ENCODE data around the gene CEP72.

CEP72 gene

DNA sequence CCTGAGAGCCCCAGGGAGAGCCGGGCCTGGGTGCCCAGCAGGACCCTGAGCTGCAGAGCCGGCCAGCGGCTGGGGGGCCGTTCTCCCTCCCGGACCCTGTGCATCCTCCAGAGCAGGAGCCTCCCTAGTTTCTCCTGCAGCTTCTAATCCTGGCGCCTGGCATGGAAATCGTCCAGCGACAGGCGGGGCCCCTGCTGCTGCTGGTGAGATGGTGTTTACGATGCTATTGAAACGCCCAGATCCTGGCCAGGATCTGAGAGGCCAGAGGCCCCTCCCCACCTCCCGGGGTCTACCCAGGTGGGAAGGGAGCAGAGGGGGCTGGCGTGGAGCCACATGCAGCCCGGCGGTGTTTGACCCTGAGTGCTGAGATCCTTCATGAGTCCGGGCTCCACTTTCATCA is 38.2 kb upstream of the CEP72 start:
- ATAC-seq, result no peak
- no peak for TF ChIP-seq RARB (CRISPR knock-in tag; IDR thresholded peaks at IDR 0.05)
- TF ChIP-seq ZFP3 (CRISPR knock-in tag; IDR thresholded peaks at IDR 0.05), result no peak
- TF ChIP-seq, protein P1, sequence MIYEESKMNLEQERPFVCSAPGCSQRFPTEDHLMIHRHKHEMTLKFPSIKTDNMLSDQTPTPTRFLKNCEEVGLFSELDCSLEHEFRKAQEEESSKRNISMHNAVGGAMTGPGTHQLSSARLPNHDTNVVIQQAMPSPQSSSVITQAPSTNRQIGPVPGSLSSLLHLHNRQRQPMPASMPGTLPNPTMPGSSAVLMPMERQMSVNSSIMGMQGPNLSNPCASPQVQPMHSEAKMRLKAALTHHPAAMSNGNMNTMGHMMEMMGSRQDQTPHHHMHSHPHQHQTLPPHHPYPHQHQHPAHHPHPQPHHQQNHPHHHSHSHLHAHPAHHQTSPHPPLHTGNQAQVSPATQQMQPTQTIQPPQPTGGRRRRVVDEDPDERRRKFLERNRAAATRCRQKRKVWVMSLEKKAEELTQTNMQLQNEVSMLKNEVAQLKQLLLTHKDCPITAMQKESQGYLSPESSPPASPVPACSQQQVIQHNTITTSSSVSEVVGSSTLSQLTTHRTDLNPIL (CRISPR knock-in tag; IDR thresholded peaks at IDR 0.05; ENCODE audit: low read depth), result no peak
- no peak for TF ChIP-seq OSR1 (CRISPR knock-in tag; IDR thresholded peaks at IDR 0.05)
- TF ChIP-seq ARNTL (CRISPR knock-in tag; IDR thresholded peaks at IDR 0.05; ENCODE audit: borderline replicate concordance, low read depth), result no peak
- TF ChIP-seq TSHZ2 (CRISPR knock-in tag; IDR thresholded peaks at IDR 0.05), result no peak
- no peak for TF ChIP-seq CSDC2 (CRISPR knock-in tag; IDR thresholded peaks at IDR 0.05)
- TF ChIP-seq BACH2 (CRISPR knock-in tag; IDR thresholded peaks at IDR 0.05; ENCODE audit: borderline replicate concordance), result no peak
- no peak for TF ChIP-seq GLIS3 (CRISPR knock-in tag; IDR thresholded peaks at IDR 0.05)
- no peak for TF ChIP-seq ZNF70 (CRISPR knock-in tag; IDR thresholded peaks at IDR 0.05)
- no peak for TF ChIP-seq ZC3H10 (CRISPR knock-in tag; IDR thresholded peaks at IDR 0.05)
- TF ChIP-seq, protein P2, sequence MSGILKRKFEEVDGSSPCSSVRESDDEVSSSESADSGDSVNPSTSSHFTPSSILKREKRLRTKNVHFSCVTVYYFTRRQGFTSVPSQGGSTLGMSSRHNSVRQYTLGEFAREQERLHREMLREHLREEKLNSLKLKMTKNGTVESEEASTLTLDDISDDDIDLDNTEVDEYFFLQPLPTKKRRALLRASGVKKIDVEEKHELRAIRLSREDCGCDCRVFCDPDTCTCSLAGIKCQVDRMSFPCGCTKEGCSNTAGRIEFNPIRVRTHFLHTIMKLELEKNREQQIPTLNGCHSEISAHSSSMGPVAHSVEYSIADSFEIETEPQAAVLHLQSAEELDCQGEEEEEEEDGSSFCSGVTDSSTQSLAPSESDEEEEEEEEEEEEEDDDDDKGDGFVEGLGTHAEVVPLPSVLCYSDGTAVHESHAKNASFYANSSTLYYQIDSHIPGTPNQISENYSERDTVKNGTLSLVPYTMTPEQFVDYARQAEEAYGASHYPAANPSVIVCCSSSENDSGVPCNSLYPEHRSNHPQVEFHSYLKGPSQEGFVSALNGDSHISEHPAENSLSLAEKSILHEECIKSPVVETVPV (CRISPR knock-in tag; IDR thresholded peaks at IDR 0.05), result no peak
- no peak for TF ChIP-seq ESRRG (CRISPR knock-in tag; IDR thresholded peaks at IDR 0.05)
- TF ChIP-seq SNAI2 (CRISPR knock-in tag; IDR thresholded peaks at IDR 0.05), result no peak
- TF ChIP-seq ZNF8 (CRISPR knock-in tag; IDR thresholded peaks at IDR 0.05), result no peak
- TF ChIP-seq PPARA (CRISPR knock-in tag; IDR thresholded peaks at IDR 0.05; ENCODE audit: borderline replicate concordance), result no peak
- no peak for TF ChIP-seq PATZ1 (CRISPR knock-in tag; IDR thresholded peaks at IDR 0.05; ENCODE audit: borderline replicate concordance)
- TF ChIP-seq TCF4 (CRISPR knock-in tag; IDR thresholded peaks at IDR 0.05; ENCODE audit: borderline replicate concordance), result no peak
- no peak for TF ChIP-seq ZFP30 (CRISPR knock-in tag; IDR thresholded peaks at IDR 0.05)
- TF ChIP-seq ISL1 (CRISPR knock-in tag; IDR thresholded peaks at IDR 0.05), result no peak

GRCh38 chr5:574906-575305 is 37.2 kb upstream of the CEP72 start:
- TF ChIP-seq PPARA (CRISPR knock-in tag; IDR thresholded peaks at IDR 0.05; ENCODE audit: borderline replicate concordance) (no peak), TCF4 (CRISPR knock-in tag; IDR thresholded peaks at IDR 0.05; ENCODE audit: borderline replicate concordance) (no peak), ESRRG (CRISPR knock-in tag; IDR thresholded peaks at IDR 0.05) (no peak), ZNF70 (CRISPR knock-in tag; IDR thresholded peaks at IDR 0.05) (no peak), ZNF8 (CRISPR knock-in tag; IDR thresholded peaks at IDR 0.05) (no peak), TSHZ2 (CRISPR knock-in tag; IDR thresholded peaks at IDR 0.05) (no peak), BACH2 (CRISPR knock-in tag; IDR thresholded peaks at IDR 0.05; ENCODE audit: borderline replicate concordance) (no peak), TOX (CRISPR knock-in tag; IDR thresholded peaks at IDR 0.05; ENCODE audit: borderline replicate concordance) (no peak), RARB (CRISPR knock-in tag; IDR thresholded peaks at IDR 0.05) (no peak), GLIS3 (CRISPR knock-in tag; IDR thresholded peaks at IDR 0.05) (no peak), ZFP3 (CRISPR knock-in tag; IDR thresholded peaks at IDR 0.05) (no peak), SNAI2 (CRISPR knock-in tag; IDR thresholded peaks at IDR 0.05) (no peak), ARNTL (CRISPR knock-in tag; IDR thresholded peaks at IDR 0.05; ENCODE audit: borderline replicate concordance, low read depth) (no peak), ZFP30 (CRISPR knock-in tag; IDR thresholded peaks at IDR 0.05) (no peak), CSDC2 (CRISPR knock-in tag; IDR thresholded peaks at IDR 0.05) (no peak), ZC3H10 (CRISPR knock-in tag; IDR thresholded peaks at IDR 0.05) (no peak), OSR1 (CRISPR knock-in tag; IDR thresholded peaks at IDR 0.05) (no peak)
- TF ChIP-seq, protein P3, sequence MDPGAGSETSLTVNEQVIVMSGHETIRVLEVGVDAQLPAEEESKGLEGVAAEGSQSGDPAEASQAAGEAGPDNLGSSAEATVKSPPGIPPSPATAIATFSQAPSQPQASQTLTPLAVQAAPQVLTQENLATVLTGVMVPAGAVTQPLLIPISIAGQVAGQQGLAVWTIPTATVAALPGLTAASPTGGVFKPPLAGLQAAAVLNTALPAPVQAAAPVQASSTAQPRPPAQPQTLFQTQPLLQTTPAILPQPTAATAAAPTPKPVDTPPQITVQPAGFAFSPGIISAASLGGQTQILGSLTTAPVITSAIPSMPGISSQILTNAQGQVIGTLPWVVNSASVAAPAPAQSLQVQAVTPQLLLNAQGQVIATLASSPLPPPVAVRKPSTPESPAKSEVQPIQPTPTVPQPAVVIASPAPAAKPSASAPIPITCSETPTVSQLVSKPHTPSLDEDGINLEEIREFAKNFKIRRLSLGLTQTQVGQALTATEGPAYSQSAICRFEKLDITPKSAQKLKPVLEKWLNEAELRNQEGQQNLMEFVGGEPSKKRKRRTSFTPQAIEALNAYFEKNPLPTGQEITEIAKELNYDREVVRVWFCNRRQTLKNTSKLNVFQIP (CRISPR knock-in tag; IDR thresholded peaks at IDR 0.05; ENCODE audit: borderline replicate concordance, low read depth), result no peak
- TF ChIP-seq, protein P1 (CRISPR knock-in tag; IDR thresholded peaks at IDR 0.05; ENCODE audit: low read depth), result no peak
- TF ChIP-seq, protein P2 (CRISPR knock-in tag; IDR thresholded peaks at IDR 0.05), result no peak
- ATAC-seq, result no peak

Measured in SK-N-SH treated with all-trans-retinoic acid at 6 μM for 48 hours (cell line).